ENCODE measurements around the gene RPL15.

DNA sequence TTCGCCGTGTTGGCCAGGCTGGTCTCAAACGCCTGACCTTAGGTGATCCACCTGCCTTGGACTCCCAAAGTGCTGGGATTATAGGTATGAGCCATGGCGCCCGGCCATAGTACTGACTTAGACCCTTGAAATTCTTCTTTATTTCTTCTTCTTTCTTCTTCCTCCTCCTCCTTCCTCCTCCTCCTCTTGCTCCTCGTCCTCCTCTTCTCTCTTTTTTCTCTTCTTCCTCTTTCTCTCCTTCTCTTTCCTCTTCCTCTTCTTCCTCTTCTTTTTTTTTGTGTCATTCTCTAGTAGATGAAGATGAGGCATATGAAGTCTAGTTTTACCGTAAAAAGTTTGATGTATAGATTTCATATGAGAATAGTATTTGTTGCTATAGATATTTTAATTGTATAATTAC is 9.3 kb downstream of the RPL15 start:
- TF ChIP-seq POLR2A (IDR thresholded peaks at IDR 0.05; ENCODE audit: low read depth, low read length) (no peak), TAF1 (IDR thresholded peaks at IDR 0.05; ENCODE audit: low read depth, low read length) (no peak), PAX5 (IDR thresholded peaks at IDR 0.05; ENCODE audit: insufficient read depth, low read length, severe bottlenecking) (no peak), POLR2AphosphoS5 (IDR thresholded peaks at IDR 0.05; ENCODE audit: low read depth, low read length) (no peak)

Data from GM12891 (cell line).